HG03064 (cell line): ENCODE results near the gene MYG1.

Experiments used
- ATAC-seq: cut with Tn5 transposase; IDR thresholded peaks from one replicate; pipeline ENCODE4 v1.9.1; 2021; ENCODE audit warnings: low read depth; ENCODE audit not compliant: unreplicated experiment

MYG1 gene

GRCh38 chr12:53299454-53300180 lies at the start of gene MYG1:
MYG1 (plus strand) TSS chr12:53299695; CDS start chr12:53299738, 43 bp downstream.
- ATAC-seq, result peak; percentile 62

- ATAC-seq, result peak; percentile 65
Observed at GRCh38 chr12:53251477-53252348, 47.8 kb upstream of the MYG1 start.

GRCh38 chr12:53252349-53252916 lies 47.1 kb upstream of the MYG1 start:
- no peak for ATAC-seq

- ATAC-seq, result no peak
Observed at GRCh38 chr12:53253298-53253697, 46.2 kb upstream of the MYG1 start.

- ATAC-seq, result no peak
Observed at GRCh38 chr12:53254816-53255545, 44.5 kb upstream of the MYG1 start.

GRCh38 chr12:53255996-53256395 lies 43.5 kb upstream of the MYG1 start:
- no peak for ATAC-seq

GRCh38 chr12:53258541-53259539 lies 40.7 kb upstream of the MYG1 start:
- no peak for ATAC-seq

- ATAC-seq, result no peak
Observed at GRCh38 chr12:53259891-53260290, 39.6 kb upstream of the MYG1 start.

- ATAC-seq, result no peak
Observed at GRCh38 chr12:53265783-53266182, 33.7 kb upstream of the MYG1 start.

- ATAC-seq, result no peak
Observed at GRCh38 chr12:53267306-53267998, 32.0 kb upstream of the MYG1 start.

GRCh38 chr12:53267999-53268629 lies 31.4 kb upstream of the MYG1 start, which contains the start of gene ESPL1:
ESPL1 (plus strand) TSS chr12:53268299; CDS start chr12:53268767, 468 bp downstream.
- ATAC-seq, result peak; percentile 73

GRCh38 chr12:53268630-53269562 lies 30.6 kb upstream of the MYG1 start:
- ATAC-seq, result no peak

- ATAC-seq, result no peak
Observed at GRCh38 chr12:53274445-53274844, 25.1 kb upstream of the MYG1 start.

- no peak for ATAC-seq
Observed at GRCh38 chr12:53276511-53276910, 23.0 kb upstream of the MYG1 start.

GRCh38 chr12:53277981-53278380 lies 21.5 kb upstream of the MYG1 start:
- ATAC-seq, result no peak

GRCh38 chr12:53279283-53279869 lies 20.1 kb upstream of the MYG1 start:
- no peak for ATAC-seq
